GM20431 (cell line): ENCODE data around the gene SGIP1.
"Not testable (repeated sequence)": the region's sequence is repeated elsewhere in the genome, so short reads cannot be mapped to it uniquely, and the experiment has no call there.

ENCODE experiments used
- in situ Hi-C: fragments of 300-500 bp; cut with MseI, MboI; formaldehyde crosslinking; loops from one replicate; pipeline ENCODE4 v1.15.0; 2020; ENCODE audit warnings: low sequenced_read_pairs; ENCODE audit not compliant: unreplicated experiment

Gene SGIP1

DNA sequence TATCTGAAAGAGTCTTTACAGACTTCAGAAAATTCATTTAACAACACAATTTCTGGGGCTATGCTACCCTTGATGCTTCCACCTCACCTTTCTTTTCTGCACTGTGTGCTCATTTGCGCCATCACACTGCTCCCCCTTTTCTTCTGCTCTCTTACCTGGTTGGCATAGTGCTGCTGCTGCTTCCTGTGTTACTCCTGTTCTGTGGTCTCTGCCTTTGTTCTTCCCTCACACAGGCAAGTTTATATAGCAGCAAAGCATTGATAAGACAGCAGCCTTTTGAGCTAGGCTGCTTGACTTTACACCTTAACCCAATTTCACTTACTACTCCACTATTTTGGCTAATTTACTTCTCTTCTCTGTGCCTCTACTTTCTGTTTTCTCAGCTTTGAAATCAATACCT is 18.3 kb downstream of the SGIP1 start:
- in situ Hi-C loops = no loop called here

DNA sequence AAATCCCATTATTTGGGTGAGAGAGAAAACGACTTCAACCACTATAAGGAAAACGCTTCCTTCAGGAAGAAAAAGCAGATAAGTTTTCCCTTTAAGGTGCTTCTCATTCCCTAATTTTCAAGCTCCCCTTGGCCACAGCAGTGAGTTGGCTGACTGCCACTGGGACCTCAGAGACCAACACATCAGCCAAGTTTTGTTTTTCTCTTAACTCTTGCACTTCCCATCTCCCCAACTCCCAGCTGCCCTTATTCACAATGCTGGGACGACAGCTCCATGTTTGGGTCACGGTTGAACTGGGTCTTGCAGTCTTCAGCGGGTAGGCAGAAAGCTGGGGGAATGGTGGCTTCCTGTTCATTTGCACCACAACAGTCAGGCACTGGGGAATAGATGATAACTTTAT is 18.9 kb downstream of the SGIP1 start:
- in situ Hi-C loops = no loop called here

DNA sequence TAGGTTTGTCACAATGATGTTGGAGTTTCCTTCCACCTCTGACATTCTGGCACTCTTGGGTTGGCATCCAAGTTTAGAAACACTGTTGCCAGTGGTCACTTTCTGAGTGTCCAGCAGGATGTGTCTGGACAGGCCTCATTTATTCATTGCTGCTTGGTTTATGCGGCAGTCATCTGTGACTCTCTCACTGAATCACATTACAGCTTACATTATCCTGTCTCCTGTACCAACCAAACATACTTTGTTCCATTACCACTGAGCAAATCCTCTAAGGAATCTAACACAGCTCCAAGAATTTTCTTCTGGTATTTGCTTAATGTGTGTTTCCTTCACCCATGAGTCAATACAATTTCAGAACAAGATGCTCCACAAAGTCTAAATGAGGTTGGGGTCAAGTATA is 19.9 kb downstream of the SGIP1 start:
- in situ Hi-C loops = no loop called here

DNA sequence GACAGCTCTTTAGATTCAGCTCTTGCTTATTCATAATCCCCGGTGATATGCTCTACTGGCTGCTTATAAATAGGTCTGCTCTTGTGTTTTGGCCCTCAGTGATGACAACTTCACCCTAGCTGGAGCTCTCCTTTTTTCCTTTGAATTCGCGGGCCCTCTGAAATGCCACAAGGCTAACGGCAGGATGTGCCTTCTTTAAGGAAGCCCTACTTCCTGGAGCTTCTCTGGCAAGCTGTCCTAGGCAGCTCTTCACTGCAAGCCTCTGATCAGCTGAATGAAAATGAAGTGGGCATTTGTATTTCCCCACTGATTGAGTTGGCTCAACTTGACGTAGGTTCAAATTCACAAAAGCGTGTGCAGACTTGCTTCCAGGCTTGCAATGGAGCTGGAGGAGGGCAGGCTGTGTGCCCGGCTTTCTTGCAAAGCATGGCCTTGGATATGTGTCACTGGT is 22.2 kb downstream of the SGIP1 start:
- in situ Hi-C loops = no loop called here

DNA sequence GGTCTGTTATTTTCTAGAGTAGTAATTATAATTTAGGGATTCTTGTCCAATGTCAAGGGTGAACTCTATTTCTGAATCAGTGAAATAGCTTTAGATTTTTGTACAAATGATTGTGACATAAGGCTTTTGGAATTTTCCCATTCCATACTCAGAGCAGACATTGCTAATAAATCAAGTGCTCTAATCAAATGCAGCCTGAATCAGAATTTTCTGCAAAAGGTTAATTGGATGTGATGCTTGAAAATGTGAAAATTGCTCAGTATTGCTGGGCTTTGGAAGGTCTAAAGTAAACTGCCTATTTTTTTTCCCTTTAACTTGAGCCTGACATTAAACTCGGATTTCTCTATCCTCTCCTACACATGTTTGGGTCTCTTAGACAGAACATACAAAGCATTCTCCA is 23.2 kb downstream of the SGIP1 start:
- in situ Hi-C loops = no loop called here

DNA sequence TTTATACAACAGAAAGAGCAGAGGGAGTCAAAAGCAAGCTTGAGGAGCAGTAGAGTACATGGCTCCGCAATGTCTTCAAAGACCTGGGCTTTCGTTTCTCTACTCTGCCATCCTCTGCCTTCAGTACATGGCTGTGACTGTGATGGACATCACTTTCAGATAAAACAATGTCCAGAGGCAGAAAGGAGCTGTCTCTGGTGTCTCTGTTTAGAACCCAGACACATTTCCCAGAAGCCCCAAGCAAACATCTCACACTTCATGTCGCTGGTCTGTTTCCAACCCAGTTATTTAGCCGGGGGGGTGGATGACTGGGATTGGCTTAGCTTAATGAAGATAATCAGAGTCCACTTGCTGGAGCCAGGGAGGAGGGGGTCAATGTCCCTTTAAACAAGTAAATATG is 25.6 kb downstream of the SGIP1 start:
- in situ Hi-C loops = no loop called here

DNA sequence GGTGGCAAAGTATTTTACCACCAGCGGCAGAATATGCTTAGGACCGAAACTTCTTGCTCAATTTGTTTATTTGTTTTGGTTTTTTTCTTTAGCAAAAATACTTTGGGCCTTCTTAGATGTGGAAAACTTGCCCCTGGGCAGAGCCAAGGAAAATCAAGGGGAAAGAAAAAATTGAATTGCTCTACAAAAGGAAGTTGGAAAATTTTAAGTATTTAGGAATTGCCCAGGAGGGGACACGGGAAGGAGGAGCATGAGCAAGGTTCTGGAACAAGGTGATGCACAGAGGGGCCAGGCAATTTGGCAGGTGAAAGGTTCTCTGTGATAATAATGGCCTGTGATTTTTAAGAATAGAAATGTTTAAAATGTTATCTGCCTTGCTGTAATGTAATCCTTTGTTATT is 28.6 kb downstream of the SGIP1 start:
- in situ Hi-C loops = no loop called here

DNA sequence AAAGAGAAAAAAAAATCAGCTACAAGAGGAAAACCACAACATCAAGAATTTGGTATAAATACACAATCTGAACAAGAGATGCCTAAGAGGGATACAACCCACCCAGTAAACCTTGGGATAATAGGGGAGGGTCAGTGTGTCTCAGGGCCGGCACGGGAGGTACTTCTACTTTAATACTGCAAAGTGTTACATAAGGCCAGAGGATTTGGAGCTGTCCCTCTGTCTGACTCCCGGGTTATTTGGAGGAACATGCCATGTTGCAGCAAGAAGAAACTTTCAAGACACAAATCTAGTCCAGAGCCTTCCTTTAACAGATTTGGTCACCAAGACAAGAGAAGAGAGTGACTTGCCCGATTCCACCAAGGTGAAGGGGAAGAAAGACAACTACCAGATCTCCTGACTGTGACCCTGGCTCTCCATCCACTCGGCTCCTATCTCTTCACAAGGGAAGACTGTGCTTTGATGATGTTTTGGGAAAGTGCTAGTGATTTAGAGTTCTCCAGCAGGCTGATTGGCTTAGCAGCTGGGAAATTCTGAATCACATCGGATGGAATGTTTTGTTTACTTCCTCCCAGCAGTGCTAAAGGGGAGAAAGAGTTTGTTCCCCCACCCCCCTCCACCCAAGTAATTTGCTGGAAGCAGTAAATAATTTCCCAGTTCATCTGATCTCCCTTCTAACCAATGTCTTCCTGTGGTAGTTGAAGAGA is 29.3 kb downstream of the SGIP1 start:
- in situ Hi-C loops = no loop called here

DNA sequence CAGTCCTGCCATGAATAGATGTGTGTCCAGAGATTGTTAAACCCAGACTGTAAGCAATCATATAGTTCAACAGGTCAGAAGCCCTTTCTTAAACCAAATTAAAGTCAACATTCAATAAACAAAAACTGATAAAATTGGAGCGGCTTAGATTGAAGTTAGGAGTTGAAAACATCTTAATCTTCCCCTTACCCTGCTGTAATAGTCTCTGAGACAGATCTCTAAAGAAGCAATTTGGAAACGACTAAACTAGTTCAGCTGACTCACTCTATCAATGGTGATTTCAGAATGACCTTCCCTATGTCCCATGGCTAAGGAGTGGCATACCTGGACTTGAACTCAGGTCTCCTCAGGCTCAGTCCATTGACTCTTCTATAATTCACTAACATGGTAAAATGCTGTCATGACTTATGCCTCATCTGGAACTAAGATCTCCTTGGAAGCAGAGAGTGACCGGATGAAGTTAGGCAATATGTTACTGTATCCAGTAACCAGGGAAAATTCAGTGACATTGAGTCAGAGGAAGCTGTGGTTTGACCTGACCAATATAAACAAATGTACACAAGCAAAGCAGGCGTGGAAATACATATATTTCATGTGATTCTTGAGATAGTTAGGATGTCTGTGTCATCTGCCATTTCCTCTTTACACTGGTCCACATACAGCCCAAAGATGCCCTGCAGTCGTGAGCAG is 30.1 kb downstream of the SGIP1 start:
- in situ Hi-C loops = no loop called here

DNA sequence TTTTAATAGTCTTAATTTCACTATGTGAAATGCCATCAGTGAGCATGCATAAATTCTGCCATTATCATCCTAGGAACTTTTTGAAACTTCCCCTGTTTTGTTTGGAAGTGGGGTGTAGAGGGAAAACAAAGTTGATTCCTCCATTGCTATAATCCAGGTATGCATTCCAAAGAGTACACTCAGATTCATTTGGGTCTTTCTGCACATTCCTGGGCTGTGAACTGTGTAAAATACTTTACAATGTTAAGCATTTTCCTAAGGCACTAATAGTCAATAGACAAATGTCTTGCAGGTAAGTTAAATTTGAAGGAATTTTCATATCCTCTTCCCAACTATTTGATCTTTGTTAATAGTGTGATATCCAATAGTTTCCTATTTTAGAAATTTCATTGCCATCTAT is 36.2 kb downstream of the SGIP1 start:
- in situ Hi-C loops = no loop called here

DNA sequence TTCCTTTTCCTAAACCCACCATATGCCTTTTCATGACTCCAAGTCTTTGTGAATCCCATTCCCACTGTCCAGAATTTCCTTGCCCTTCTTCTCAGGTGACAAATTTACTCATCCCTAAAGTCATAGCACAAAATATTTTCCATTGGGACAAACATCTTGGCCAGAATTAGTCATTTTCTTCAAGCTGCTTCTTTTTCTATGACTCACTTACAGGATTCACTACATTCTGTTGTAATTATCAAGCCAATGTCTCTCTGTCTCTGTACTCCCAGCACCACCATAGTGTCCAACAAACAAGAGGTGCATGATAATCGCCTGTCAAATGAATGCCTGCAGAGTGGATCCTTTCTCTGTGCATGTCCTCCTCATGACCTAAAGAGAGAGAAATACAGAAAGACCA is 37.8 kb downstream of the SGIP1 start:
- in situ Hi-C loops = no loop called here

DNA sequence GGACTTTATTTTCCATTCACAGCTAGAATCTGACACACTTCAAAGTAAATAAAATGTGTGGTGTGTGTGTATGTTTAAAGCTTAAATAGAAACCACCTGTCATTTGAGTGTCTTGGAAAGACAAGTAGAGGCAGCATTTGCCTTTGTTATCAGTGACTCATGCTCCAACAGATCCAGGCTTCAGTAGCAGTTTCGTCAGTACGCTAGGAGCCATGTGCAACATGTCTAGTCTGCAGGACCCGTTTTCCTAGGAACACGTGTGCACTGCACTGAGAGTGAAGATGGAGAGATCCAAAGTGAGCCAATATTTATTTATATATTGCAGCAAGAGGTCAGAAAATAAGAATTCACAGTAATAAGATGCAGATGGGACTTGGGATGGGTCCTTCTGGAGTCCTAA is 41.8 kb downstream of the SGIP1 start:
- in situ Hi-C loops = no loop called here

DNA sequence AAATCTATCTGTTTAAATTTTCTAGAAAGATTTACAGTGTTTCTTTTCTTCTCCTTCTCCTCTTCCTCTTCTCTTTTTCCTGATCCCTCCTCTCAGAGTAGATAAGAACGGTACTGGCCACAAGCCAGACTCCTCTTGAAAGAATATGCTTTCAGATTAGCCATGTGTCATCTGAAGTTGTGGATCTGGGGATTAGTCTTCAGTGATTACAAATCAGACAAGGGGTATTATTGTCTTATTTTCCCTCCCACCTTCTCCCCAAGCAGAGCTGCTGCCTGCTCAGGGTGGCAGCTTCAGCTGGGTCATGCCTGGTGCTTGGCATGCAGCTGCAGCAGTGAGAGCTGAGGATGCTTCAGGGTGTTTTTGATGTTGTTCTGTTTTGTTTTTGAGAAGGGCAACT is 42.7 kb downstream of the SGIP1 start:
- in situ Hi-C loops = no loop called here

DNA sequence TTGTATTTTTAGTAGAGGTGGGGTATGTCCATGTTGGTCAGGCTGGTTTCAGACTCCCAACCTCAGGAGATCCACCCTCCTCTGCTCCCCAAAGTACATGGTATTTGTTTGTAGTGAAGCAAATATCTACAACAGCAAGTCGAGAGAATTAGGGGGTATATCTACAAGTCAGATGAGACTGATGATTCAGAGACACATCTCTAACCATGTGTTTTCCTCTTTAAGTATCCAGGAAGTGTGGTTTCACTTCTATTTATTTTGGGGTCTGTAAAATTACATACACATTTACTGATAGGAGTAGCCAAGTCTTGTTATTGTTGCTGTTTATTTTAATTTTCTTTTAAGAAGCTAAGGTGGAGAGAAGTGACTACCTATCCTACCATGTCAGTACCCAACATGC is 44.9 kb downstream of the SGIP1 start:
- in situ Hi-C loops = no loop called here

DNA sequence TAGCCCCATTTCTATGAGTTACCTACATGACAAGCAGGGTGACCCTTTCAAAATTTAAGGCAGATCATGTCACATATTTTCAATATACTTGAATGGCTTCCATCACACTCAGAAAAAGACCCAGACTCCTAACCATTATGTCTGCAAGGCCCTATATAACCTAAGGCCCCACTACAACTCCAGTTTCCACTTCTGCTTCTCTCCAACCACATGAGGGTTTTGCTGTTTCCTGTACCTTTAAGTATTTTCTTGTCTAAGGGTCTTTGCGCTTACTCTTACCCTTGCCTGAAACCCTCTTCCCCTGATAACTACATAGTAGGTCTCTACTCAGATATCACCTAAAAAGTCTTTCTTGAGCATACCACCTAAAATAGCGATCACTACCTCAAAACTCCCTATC is 46.1 kb downstream of the SGIP1 start:
- in situ Hi-C loops = no loop called here

DNA sequence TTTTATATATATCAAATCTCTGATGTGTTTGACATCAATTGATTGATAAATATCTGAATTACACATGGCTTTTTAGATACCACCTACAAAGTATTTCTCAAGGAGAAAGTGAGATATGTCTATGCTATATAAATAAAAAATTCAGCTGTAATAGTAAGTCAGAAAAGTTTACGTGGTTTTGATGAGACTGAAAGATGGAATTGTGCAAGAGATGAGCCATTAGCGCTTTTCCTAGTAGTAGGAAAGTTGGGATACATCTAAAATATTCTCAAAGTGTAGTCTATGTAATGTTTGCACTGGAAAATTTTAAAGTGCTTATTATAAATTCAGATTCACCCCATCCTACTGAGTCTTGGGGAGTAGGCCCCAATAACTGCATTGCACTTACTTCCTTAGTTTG is 49.1 kb downstream of the SGIP1 start:
- in situ Hi-C loops = no loop called here

DNA sequence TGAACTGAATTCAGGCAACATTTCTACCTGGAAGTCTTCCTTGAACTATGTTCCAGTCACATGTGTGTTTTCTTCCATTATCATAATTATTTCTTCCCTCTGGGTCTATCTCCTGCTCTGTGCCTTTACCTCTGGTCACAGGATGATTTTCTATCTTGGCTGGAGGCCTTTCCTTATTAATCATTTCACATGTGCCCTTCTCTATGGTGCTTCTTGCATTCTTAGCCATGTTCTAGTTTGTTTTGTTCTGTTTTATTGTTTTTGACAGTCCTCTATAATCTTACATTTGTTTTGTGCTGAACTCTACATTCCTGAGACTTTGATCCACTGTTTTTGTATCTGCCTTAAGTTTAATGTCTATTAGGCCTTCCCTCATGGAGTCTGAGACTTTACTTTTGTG is 51.0 kb downstream of the SGIP1 start:
- in situ Hi-C loops = no loop called here

DNA sequence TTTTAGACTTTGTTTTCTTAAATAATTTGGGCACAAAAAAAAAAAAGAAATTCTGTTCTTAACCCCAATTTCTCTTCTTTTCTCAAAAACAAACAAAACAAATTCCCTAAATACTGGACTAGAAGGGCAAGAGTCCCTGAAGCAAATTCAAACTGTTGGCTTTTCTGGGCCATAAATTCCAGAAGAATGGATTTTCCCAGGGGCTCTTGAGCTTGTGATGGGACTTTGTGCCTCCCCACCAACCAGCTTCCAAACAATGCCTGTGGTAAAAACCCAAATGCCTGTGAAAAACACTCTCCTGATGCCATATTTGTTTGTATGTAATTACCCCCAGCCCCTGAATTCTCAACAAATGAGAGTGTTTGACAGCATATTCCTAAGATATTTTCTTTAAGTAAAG is 55.4 kb downstream of the SGIP1 start:
- in situ Hi-C loops = no loop called here

DNA sequence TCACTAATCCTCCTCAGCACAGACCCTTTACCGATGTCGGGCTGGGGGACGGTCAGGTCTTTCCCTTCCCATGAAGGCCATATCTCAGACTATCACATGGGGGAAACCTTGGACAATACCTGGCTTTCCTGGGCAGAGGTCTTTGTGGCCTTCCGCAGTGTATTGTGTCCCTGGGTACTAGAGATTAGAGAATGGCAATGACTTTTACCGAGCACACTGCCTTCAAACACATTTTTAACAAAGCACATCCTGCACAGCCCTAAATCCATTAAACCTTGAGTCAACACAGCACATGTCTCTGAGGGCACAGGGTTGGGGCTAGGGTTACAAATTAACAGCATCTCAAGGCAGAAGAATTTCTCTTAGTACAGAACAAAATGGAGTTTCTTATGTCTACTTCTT is 58.2 kb downstream of the SGIP1 start:
- in situ Hi-C loops = not testable (repeated sequence)

DNA sequence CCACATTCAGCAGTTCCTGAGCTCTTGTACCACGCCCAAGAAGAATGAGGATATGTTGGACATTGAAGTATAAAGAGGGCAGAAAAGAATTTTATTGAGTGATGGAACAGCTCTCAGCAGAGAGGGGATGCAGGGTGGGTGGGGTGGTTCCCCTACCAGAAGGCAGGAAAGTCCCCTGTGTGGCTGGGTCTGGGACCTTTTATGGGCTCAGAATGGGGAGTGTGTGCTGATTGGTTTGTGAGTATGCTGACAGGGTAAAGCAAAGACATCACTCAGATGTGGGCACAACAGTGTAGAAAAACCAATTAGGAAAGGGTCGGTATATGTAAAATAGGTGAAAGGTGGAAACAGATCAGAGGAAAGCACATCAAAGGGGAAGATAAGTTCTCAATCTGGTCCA is 62.2 kb downstream of the SGIP1 start:
- in situ Hi-C loops = no loop called here

DNA sequence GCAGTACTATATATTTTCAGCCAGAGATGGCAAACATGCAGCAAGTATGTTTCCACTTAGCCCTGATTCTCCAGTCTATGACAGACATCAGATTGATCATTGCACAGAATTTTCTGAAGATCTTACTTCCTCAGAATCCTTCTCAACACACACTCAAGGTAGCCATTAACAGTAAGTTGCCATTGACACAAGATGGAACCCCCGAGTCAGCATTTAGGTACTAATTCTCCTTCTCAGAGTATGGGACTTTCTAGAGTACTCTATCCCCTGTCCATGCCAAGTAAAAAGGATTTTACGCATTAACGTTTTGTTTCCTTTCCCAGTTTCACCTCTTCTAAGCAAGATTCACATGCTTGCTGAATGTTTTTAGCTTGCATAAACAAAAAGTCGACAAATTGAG is 63.5 kb downstream of the SGIP1 start:
- in situ Hi-C loops = no loop called here

DNA sequence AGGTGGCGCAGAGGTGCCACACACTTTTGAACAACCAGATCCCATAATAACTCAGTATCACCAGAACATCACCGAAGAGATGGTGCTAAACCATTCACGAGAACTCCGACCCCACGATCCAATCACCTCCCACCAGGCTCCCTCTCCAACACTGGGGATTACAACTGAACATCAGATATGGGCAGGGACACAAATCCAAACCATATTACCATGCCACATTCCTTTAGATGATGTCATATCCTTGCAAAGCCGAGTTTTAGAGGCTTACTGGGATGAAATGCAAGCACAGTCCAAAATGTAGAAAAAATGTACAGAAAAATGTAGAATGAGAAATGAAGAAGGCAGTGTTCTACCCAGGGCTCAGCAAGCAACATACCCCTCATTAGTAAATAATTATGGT is 64.7 kb downstream of the SGIP1 start:
- in situ Hi-C loops = no loop called here
